HCT116 (cell line): ENCODE results near the gene PCDH9. TPM values are rescaled to one million over a fixed set of nuclear protein-coding genes. Genes with fewer than 3 reads are reported as not detected.

Source experiments
- ATAC-seq: fragments of 200-7000 bp; cut with Tn5 transposase; 2 replicates; pipeline ENCODE4 v1.9.1; 2020; ENCODE audit warnings: mild to moderate bottlenecking, moderate library complexity
- BruUV-seq: library from RNA; stranded (reverse); fragments of 400-500 nt; replicated peaks from 2 replicates; lab custom pipeline; 2021; lab: Mats Ljungman, UMichigan
- CTCF ChIA-PET: fragments of 300-600 bp; sonication (Branson Sonifier 250); formaldehyde crosslinking; loops from one replicate; lab custom pipeline; 2021; ENCODE audit warnings: antibody characterized with exemption; lab: Charles Lee
- POLR2A ChIA-PET: fragments of 300-600, 350-600 bp; sonication (Branson Sonifier 250); formaldehyde crosslinking; loops from one replicate; lab custom pipeline; 2021; ENCODE audit warnings: antibody characterized with exemption; lab: Charles Lee
- RAD21 ChIA-PET, 2 experiments: fragments of 300-600 bp; sonication (Branson Sonifier 250); formaldehyde crosslinking; loops; one replicate each; lab custom pipeline; 2023; ENCODE audit warnings: low total read pairs in 2 of 2; ENCODE audit not compliant: uncharacterized antibody in 2 of 2, unreplicated experiment in 2 of 2, low non-redundant PET in 1 of 2; lab: Charles Lee
- DNase-seq: peaks from one replicate; pipeline ENCODE4 v3.0.0-alpha.2; 2010; ENCODE audit warnings: low read depth, low spot score
- H2AFZ ChIP-seq: fragments of 200-600 bp; shearing (Covaris generic), sonication (generic); 2 replicates; pipeline ENCODE4 v1.6.1; 2017; ENCODE audit warnings: low read depth, mixed run types, mixed read lengths, antibody characterized with exemption, low read length; ENCODE audit not compliant: poor library complexity, severe bottlenecking
- H3K27ac ChIP-seq: 2 replicates; pipeline ENCODE4 v1.5.1; 2012; ENCODE audit warnings: low read depth, low read length
- H3K27me3 ChIP-seq: fragments of 200-600 bp; sonication (generic); 2 replicates; pipeline ENCODE4 v1.6.1; 2016; ENCODE audit warnings: mixed run types, low read length, mixed read lengths; ENCODE audit not compliant: insufficient read depth
- H3K36me3 ChIP-seq, 2 experiments: fragments of 200-500 bp in 1 of 2; fragments of 200-600 bp in 1 of 2; sonication (Bioruptor generic) in 1 of 2; sonication (generic) in 1 of 2; 2 replicates each; pipeline versions ENCODE4 v1.5.1 to v1.6.1; 2014 to 2016; ENCODE audit warnings: low read length in 2 of 2, inconsistent platforms in 1 of 2, mixed read lengths in 1 of 2, mixed run types in 1 of 2; ENCODE audit not compliant: insufficient read depth in 2 of 2, control insufficient read depth in 1 of 2
- H3K4me1 ChIP-seq, 2 experiments: fragments of 200-600 bp in 1 of 2; sonication (generic) in 1 of 2; 2 replicates each; pipeline versions ENCODE4 v1.5.1 to v1.6.1; 2012 to 2017; ENCODE audit warnings: low read length in 2 of 2, inconsistent platforms in 1 of 2, mild to moderate bottlenecking in 1 of 2, mixed read lengths in 1 of 2, mixed run types in 1 of 2, moderate library complexity in 1 of 2; ENCODE audit not compliant: insufficient read depth in 2 of 2, control insufficient read depth in 1 of 2
- H3K4me2 ChIP-seq: fragments of 200-600 bp; sonication (generic); 2 replicates; pipeline ENCODE4 v1.6.1; 2017; ENCODE audit warnings: mixed run types, low read length, mixed read lengths
- H3K4me3 ChIP-seq, 2 experiments: fragments of 200-600 bp in 1 of 2; sonication (generic) in 1 of 2; replicated peaks in 1 of 2; 2 replicates each; pipeline ENCODE4 v1.5.1; 2011 to 2016; ENCODE audit warnings: low read length in 2 of 2, control low read depth in 1 of 2, low read depth in 1 of 2, mild to moderate bottlenecking in 1 of 2, mixed read lengths in 1 of 2, mixed run types in 1 of 2
- H3K79me2 ChIP-seq: fragments of 200-600 bp; sonication (generic); 2 replicates; pipeline ENCODE4 v1.6.1; 2017; ENCODE audit warnings: mild to moderate bottlenecking, mixed run types, low read length, moderate library complexity, mixed read lengths; ENCODE audit not compliant: insufficient read depth
- H3K9ac ChIP-seq: fragments of 200-600 bp; sonication (generic); 2 replicates; pipeline ENCODE4 v1.6.1; 2016; ENCODE audit warnings: low read length, mixed read lengths
- H3K9me2 ChIP-seq: fragments of 200-600 bp; sonication (generic), shearing (Covaris generic); 2 replicates; pipeline ENCODE4 v1.6.1; 2017; ENCODE audit warnings: mixed run types, mild to moderate bottlenecking, moderate library complexity; ENCODE audit not compliant: insufficient read depth
- H3K9me3 ChIP-seq, 2 experiments: fragments of 200-500 bp in 1 of 2; fragments of 200-600 bp in 1 of 2; sonication (Bioruptor generic) in 1 of 2; sonication (generic) in 1 of 2; 2 replicates each; pipeline ENCODE4 v1.6.1; 2014 to 2017; ENCODE audit warnings: low read length in 2 of 2, mixed read lengths in 2 of 2, inconsistent platforms in 1 of 2, low read depth in 1 of 2, mild to moderate bottlenecking in 1 of 2, mixed run types in 1 of 2, moderate library complexity in 1 of 2; ENCODE audit not compliant: control insufficient read depth in 1 of 2, insufficient read depth in 1 of 2
- H4K20me1 ChIP-seq: fragments of 200-600 bp; sonication (generic), shearing (Covaris generic); 2 replicates; pipeline ENCODE4 v1.6.1; 2017; ENCODE audit warnings: mixed run types, mild to moderate bottlenecking, moderate library complexity; ENCODE audit not compliant: insufficient read depth
- CTCF ChIP-seq, 3 experiments: fragments of 200-600 bp in 1 of 3; sonication (generic) in 1 of 3; IDR thresholded peaks in 2 of 3; conservative IDR thresholded peaks in 1 of 3; 2 replicates each; pipeline ENCODE4 v1.5.1; 2012 to 2017; ENCODE audit warnings: low read depth in 2 of 3, low read length in 2 of 3, antibody characterized with exemption in 1 of 3, borderline replicate concordance in 1 of 3, control low read depth in 1 of 3, mild to moderate bottlenecking in 1 of 3, mixed read lengths in 1 of 3, mixed run types in 1 of 3, moderate library complexity in 1 of 3; ENCODE audit not compliant: insufficient read depth in 1 of 3
- EGR1 ChIP-seq: IDR thresholded peaks from 2 replicates; pipeline ENCODE4 v1.6.1; 2012; ENCODE audit warnings: low read depth
- POLR2AphosphoS5 ChIP-seq: IDR thresholded peaks from 2 replicates; pipeline ENCODE4 v1.6.1; 2011; ENCODE audit warnings: mild to moderate bottlenecking, low read depth, low read length, moderate library complexity
- RAD21 ChIP-seq: IDR thresholded peaks from 2 replicates; pipeline ENCODE4 v1.6.1; 2012; ENCODE audit warnings: low read depth, mild to moderate bottlenecking
- SP1 ChIP-seq: IDR thresholded peaks from 2 replicates; pipeline ENCODE4 v1.6.1; 2012; ENCODE audit warnings: low read depth
- SRF ChIP-seq: IDR thresholded peaks from 2 replicates; pipeline ENCODE4 v1.6.1; 2012; ENCODE audit warnings: low read depth
- TCF7L2 ChIP-seq: IDR thresholded peaks from 2 replicates; pipeline ENCODE4 v1.7.0; 2011; ENCODE audit warnings: borderline replicate concordance, inconsistent platforms; ENCODE audit not compliant: insufficient read depth, insufficient read length; ENCODE audit errors: extremely low read depth
- YY1 ChIP-seq: IDR thresholded peaks from 2 replicates; pipeline ENCODE4 v1.6.1; 2011; ENCODE audit warnings: low read length, low read depth, moderate library complexity, mild to moderate bottlenecking; ENCODE audit not compliant: insufficient replicate concordance; ENCODE audit errors: extremely low read depth
- intact Hi-C: fragments of 100-400 bp; cut with micrococcal nuclease; formaldehyde crosslinking; loops from 2 replicates; pipeline ENCODE4 v1.10.0; 2022
- total RNA-seq: library from RNA; stranded (reverse); gene quantifications from one replicate; pipeline ENCODE4 v1.2.1, GENCODE V29; 2021; ENCODE audit not compliant: unreplicated experiment

PCDH9 gene
- total RNA-seq, 1 experiment from 2014 or later, result 0.02 TPM

- Histone ChIP-seq H2AFZ (peak overlapping the region; percentile 30), H3K27me3 (no peaks in the 10 kb centered on the region), H3K4me3 (no peak overlapping the region), H3K9me2 (no peaks in the 10 kb centered on the region), H3K9me3 (no peaks in the 10 kb centered on the region), H3K4me1 (peaks cover 6 to 26% of the 10 kb centered on the region in 2 experiments), H3K27ac (no peak overlapping the region), H3K79me2 (no peaks in the 10 kb centered on the region), H3K4me2 (no peak overlapping the region), H3K36me3 (no peaks in the 10 kb centered on the region), H3K9ac (no peak overlapping the region), H4K20me1 (no peaks in the 10 kb centered on the region)
- no TSS peak for BruUV-seq
- ChIA-PET POLR2A (interaction anchor here (0.9 kb wide), 1 partner anchor 29 kb away, joined by 4 read pairs; no protein-coding TSS in a partner anchor), CTCF (no interaction called here), RAD21 (no interaction called here)
- ATAC-seq (no peak), DNase-seq (no peak)
- TF ChIP-seq EGR1 (no peak), TCF7L2 (no peak), SRF (no peak), CTCF (IDR thresholded peaks at IDR 0.05 in 2 of 3, conservative IDR thresholded peaks at IDR 0.05 in 1 of 3; ENCODE audit: borderline replicate concordance in 1 of 3, insufficient read depth in 1 of 3, low read depth in 2 of 3, low read length in 2 of 3) (no peak), YY1 (no peak), POLR2AphosphoS5 (no peak), RAD21 (no peak), SP1 (no peak)
- intact Hi-C loops, result no loop called here
Observed at GRCh38 chr13:66655847-66656454, 574.2 kb downstream of the PCDH9 start.
